ENCODE data around the gene PRX.
"Not testable (repeated sequence)": the region's sequence is repeated elsewhere in the genome, so short reads cannot be mapped to it uniquely, and the experiment has no call there.

Gene PRX

DNA sequence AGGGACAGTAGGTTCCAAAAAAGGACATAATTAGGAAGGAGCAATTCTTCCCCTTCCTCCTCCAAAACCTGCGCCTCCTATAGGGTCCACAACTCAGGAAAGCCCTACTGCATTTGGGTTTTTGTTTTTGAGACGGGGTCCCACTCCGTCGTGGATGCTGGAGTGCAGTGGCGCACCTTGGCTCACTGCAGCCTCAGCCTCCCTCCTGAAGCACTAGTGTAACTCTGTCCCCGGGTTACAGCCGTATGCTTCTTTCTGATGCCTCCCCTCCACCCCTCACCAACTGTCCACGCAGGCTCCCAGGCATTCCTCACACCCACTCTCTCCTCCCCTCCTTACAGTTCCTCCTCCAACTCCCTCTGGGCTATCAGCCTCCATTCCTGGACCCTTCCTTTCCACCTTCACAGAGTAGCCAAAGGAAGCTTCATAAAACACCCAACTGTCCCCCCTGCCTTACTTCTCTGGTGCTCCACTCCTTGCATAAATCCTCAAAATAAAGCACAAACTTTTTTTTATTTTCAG lies 33.1 kb upstream of the PRX start:
- H3K4me3 ChIP-seq (ENCODE audit: low read length), result no peak overlapping the region
- H3K36me3 ChIP-seq (ENCODE audit: insufficient read depth, low read length), result peaks cover 18% of the 10 kb centered on the region
- no peaks in the 10 kb centered on the region for H3K27me3 ChIP-seq (ENCODE audit: control insufficient read depth, insufficient read depth, low read length)
- H3K4me2 ChIP-seq (ENCODE audit: low read length), result no peak overlapping the region
- H3K9ac ChIP-seq (ENCODE audit: low read depth, low read length), result no peak overlapping the region
- peaks cover 18% of the 10 kb centered on the region for H3K4me1 ChIP-seq (ENCODE audit: control insufficient read depth, insufficient read depth, low read length)
- H3K9me3 ChIP-seq (replicated peaks; ENCODE audit: low read length), result no peaks in the 10 kb centered on the region

DNA sequence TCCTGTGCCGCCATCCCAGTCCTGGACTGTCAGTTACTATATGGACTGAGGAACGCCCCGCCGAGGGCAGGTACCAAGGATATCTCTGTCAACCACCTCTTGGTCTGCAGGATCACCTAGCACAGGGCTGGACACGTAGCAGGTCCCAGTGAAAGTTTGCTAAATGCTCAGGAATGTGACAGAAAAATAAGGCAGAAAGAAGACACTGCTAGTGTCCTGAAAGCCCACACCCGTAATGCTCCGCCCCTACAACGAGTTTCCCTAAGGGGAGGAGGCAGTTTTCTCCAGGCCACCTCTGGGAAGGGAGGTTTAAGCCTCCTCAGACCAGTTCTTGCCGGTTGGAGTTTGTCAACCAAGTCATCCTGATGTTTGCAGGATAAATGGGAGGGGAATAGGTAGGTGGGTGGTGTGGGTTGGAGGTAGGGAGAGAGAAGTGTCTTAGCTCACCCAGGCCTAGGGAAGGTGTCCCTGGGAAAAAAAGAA lies 32.6 kb upstream of the PRX start:
- Histone ChIP-seq H3K9ac (ENCODE audit: low read depth, low read length) (no peak overlapping the region), H3K36me3 (ENCODE audit: insufficient read depth, low read length) (peaks cover 23% of the 10 kb centered on the region), H3K4me2 (ENCODE audit: low read length) (no peak overlapping the region), H3K4me1 (ENCODE audit: control insufficient read depth, insufficient read depth, low read length) (peaks cover 18% of the 10 kb centered on the region), H3K4me3 (ENCODE audit: low read length) (no peak overlapping the region), H3K27me3 (ENCODE audit: control insufficient read depth, insufficient read depth, low read length) (no peaks in the 10 kb centered on the region), H3K9me3 (replicated peaks; ENCODE audit: low read length) (no peaks in the 10 kb centered on the region)

DNA sequence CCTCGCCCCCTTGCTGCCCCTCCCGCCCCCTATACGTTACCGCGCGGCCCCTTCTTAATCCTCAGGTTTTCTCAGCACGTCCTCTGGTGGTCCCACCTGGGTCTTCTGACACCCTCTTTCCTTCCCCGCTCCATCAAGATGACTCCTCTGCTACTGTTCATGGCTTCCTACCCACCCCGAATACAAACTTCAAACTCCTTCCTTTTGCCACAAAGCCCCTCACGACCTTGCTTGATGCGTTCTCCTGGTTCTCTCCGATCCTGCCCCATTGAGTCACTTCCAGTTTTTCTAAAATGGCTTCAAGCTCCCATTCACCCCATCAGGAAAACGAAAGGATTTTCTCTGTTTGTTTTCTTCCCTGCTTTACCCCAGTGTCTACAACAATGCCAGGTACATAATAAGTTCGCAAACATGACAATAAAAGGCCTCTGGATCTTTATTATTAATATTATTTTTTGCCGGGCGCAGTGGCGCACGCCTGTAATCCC lies 31.7 kb upstream of the PRX start:
- H3K4me2 ChIP-seq (ENCODE audit: low read length), result peak overlapping the region; percentile 92
- no peaks in the 10 kb centered on the region for H3K9me3 ChIP-seq (replicated peaks; ENCODE audit: low read length)
- H3K27me3 ChIP-seq (ENCODE audit: control insufficient read depth, insufficient read depth, low read length), result no peaks in the 10 kb centered on the region
- H3K36me3 ChIP-seq (ENCODE audit: insufficient read depth, low read length), result peaks cover 32% of the 10 kb centered on the region
- peaks cover 18% of the 10 kb centered on the region for H3K4me1 ChIP-seq (ENCODE audit: control insufficient read depth, insufficient read depth, low read length)
- H3K9ac ChIP-seq (ENCODE audit: low read depth, low read length), result peak overlapping the region; percentile 99
- H3K4me3 ChIP-seq (ENCODE audit: low read length), result peak overlapping the region; percentile 99

DNA sequence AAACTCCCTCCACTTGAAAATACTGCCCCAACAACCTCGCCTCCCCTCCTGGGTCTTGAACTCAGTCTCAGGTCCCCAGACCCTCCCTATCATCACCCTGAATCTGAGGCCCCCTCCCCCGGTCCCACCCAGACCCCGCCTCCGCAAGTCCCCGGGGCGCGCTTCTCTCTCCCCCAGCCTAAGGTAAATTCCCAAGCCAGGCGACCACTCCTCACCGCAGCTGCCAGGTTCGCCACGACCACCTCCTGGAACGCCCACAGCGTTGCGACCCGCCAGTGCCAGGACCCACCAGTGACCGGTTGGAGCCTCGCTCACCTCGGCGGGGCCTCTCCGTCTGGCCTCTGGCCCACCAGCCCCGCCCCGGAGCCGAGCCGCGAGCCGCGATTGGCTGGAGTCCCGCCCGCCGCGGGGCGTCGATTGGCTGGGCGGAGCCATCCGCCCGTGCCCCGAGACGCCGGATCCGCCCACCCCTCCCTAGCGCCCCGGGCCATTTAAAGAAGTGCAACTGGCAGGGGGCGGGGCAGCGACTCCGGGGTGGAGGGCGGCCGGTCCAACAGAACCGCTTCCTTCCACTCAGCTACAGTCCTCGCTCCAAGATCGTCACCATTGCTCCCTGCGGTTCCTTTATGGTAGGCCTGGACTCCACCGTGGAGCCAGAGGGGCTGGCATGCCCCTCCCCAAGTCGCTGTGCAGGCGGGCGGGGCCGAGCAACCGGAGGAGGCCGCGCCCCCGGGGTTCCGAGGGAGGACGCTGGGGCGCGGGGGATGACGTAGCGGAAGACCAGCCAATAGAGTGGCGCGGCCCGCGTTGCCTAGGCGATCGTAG lies 31.0 kb upstream of the PRX start, which contains the start of gene SERTAD3:
TSS of gene SERTAD3 (minus strand) at position 336 of the 825 bp plus-strand sequence. CDS start 2,255 bp downstream, outside the sequence.
- Histone ChIP-seq H3K4me3 (ENCODE audit: low read length) (peak within 1 kb of the TSS; percentile 99), H3K4me2 (ENCODE audit: low read length) (peak within 1 kb of the TSS; percentile 95), H3K4me1 (ENCODE audit: control insufficient read depth, insufficient read depth, low read length) (peaks cover 18% of the 10 kb centered on the region), H3K36me3 (ENCODE audit: insufficient read depth, low read length) (peaks cover 32% of the 10 kb centered on the region), H3K9ac (ENCODE audit: low read depth, low read length) (peak within 1 kb of the TSS; percentile 99), H3K9me3 (replicated peaks; ENCODE audit: low read length) (no peaks in the 10 kb centered on the region), H3K27me3 (ENCODE audit: control insufficient read depth, insufficient read depth, low read length) (no peaks in the 10 kb centered on the region)

DNA sequence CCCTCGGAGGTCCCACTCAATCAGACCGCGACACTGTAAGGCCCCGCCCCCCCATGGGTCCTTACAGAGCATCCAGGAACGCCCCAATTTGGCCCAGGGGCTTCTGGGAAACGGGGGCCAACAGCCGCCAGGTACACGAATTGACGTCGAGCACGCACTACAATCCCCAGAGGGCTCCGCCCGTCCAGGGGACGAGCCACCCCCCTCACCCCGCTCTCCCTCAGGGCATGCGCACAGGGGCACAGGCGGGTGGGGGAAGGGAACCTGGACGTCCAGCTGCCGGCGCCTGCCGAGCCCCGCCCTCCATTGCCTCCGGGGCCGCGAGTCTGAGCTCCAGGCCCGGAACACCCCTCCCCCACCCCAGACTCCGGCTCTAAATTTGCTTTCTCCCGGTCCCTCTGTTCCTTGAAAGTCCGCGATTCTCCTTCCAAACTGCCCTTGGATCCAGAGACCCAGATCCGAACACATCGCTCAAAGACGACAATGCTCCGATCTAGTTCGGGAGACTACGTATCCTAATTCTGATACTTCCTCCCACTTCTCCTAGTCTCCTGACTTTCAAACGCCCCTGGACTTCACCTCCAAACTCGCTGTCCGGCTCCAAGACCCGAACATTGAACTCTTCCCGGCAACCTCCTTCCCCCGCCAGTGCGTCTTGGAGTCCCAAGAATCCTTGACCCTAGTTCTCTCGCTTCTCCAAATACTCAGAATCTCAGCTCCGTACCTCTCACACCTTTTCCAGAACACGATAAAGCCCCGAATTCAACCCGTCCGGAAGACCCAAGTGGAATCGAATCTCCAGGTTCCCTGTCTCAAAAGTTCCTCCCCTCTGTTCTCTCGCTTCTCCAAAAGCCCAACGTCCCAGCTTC lies 30.2 kb upstream of the PRX start:
- Histone ChIP-seq H3K4me1 (ENCODE audit: control insufficient read depth, insufficient read depth, low read length) (peaks cover 18% of the 10 kb centered on the region), H3K36me3 (ENCODE audit: insufficient read depth, low read length) (peaks cover 28% of the 10 kb centered on the region), H3K4me2 (ENCODE audit: low read length) (peak overlapping the region; percentile 95), H3K27me3 (ENCODE audit: control insufficient read depth, insufficient read depth, low read length) (no peaks in the 10 kb centered on the region), H3K4me3 (ENCODE audit: low read length) (peak overlapping the region; percentile 99), H3K9me3 (replicated peaks; ENCODE audit: low read length) (no peaks in the 10 kb centered on the region), H3K9ac (ENCODE audit: low read depth, low read length) (peak overlapping the region; percentile 99)

DNA sequence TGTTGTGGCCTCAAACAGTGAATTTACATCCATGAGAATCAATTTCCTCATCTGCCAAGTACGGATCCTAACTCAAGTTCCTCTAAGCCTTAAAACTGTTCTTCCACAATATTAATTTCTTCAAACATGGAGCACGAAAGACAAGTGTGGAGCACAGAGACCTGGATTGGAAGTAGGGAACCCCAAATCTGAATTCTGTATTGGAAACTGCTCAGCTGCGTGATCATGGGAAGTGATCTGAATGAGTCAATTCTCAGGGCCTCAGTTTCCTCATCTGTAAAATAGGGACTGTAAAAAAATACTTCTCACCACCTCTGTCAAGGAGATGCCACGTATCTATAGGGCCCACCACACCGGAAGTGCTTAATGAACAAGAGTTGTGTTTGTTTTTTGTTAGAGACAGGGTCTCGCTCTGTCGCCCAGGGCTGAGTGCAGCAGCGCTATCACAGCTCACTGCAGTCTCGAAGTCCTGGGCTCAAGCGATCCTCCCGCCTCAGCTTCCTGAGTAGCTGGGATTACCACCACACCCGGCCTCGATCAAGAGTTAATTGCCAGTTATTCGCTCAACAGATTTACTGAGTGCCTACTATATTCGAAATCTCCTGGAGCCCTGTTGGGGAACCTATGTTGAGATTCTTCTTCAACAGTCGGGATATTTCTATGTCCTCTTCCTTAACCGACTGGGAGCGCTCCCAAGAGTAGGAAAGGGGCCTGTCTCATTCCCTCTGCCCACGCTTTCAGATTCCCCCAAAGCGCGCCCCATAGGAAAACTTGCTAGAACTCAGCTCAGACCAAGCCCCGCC lies 29.4 kb upstream of the PRX start:
- Histone ChIP-seq H3K27me3 (ENCODE audit: control insufficient read depth, insufficient read depth, low read length) (no peaks in the 10 kb centered on the region), H3K36me3 (ENCODE audit: insufficient read depth, low read length) (peaks cover 28% of the 10 kb centered on the region), H3K4me3 (ENCODE audit: low read length) (peak overlapping the region; percentile 99), H3K4me2 (ENCODE audit: low read length) (peak overlapping the region; percentile 95), H3K9me3 (replicated peaks; ENCODE audit: low read length) (no peaks in the 10 kb centered on the region), H3K9ac (ENCODE audit: low read depth, low read length) (peak overlapping the region; percentile 99), H3K4me1 (ENCODE audit: control insufficient read depth, insufficient read depth, low read length) (peaks cover 18% of the 10 kb centered on the region)

DNA sequence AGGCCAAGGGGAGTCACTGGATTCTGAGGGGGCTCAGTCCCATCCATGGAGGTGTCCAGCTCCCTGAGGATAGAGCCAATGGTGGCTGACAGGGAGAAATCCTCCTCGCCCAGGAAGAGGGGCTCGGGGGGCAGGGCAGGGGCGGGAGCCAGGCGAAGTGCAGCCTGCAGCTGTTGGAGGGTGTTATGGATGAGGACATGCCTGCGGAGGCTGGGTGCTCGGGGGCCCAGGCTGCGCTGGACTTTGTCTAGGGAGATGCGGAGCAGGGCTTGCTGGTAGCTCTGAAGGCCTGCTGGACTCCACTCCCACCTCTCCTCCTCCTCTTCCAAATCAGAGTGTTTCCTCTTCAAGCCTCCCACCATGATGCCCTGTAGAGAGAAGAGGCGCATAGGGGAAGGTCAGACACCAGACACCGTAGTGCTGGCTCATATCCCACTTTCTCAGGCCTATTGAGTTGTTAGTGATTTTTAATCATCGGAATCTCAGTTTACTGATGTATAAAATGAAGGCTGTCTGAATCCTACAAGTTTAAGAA lies 28.6 kb upstream of the PRX start:
- peak overlapping the region; percentile 99 for H3K9ac ChIP-seq (ENCODE audit: low read depth, low read length)
- peaks cover 28% of the 10 kb centered on the region for H3K36me3 ChIP-seq (ENCODE audit: insufficient read depth, low read length)
- H3K4me2 ChIP-seq (ENCODE audit: low read length), result peak overlapping the region; percentile 95
- H3K4me1 ChIP-seq (ENCODE audit: control insufficient read depth, insufficient read depth, low read length), result peaks cover 18% of the 10 kb centered on the region
- peak overlapping the region; percentile 99 for H3K4me3 ChIP-seq (ENCODE audit: low read length)
- no peaks in the 10 kb centered on the region for H3K27me3 ChIP-seq (ENCODE audit: control insufficient read depth, insufficient read depth, low read length)
- H3K9me3 ChIP-seq (replicated peaks; ENCODE audit: low read length), result no peaks in the 10 kb centered on the region

DNA sequence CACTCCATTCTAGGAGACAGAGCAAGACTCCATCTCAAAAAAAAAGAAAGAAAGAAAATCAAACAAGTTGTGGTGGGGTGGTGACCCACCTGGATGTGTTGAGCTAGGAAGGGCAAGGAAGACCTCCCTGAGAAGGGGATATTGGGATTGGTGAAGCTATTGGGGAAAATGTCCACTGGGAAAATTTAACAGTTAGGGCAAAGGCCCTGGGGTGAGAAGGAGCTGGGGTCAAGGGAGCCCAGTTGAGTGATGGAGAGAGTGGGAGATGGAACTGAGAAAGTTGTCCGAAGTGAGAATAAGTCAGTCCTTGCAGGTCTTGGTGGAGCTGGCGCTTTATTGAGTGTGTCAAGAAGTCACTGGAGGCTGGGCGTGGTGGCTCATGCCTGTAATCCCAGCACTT lies 25.1 kb upstream of the PRX start:
- Histone ChIP-seq H3K9me3 (replicated peaks; ENCODE audit: low read length) (no peaks in the 10 kb centered on the region), H3K9ac (ENCODE audit: low read depth, low read length) (no peak overlapping the region), H3K4me1 (ENCODE audit: control insufficient read depth, insufficient read depth, low read length) (peaks cover 19% of the 10 kb centered on the region), H3K4me2 (ENCODE audit: low read length) (no peak overlapping the region), H3K4me3 (ENCODE audit: low read length) (no peak overlapping the region), H3K27me3 (ENCODE audit: control insufficient read depth, insufficient read depth, low read length) (no peaks in the 10 kb centered on the region), H3K36me3 (ENCODE audit: insufficient read depth, low read length) (peaks cover 28% of the 10 kb centered on the region)

DNA sequence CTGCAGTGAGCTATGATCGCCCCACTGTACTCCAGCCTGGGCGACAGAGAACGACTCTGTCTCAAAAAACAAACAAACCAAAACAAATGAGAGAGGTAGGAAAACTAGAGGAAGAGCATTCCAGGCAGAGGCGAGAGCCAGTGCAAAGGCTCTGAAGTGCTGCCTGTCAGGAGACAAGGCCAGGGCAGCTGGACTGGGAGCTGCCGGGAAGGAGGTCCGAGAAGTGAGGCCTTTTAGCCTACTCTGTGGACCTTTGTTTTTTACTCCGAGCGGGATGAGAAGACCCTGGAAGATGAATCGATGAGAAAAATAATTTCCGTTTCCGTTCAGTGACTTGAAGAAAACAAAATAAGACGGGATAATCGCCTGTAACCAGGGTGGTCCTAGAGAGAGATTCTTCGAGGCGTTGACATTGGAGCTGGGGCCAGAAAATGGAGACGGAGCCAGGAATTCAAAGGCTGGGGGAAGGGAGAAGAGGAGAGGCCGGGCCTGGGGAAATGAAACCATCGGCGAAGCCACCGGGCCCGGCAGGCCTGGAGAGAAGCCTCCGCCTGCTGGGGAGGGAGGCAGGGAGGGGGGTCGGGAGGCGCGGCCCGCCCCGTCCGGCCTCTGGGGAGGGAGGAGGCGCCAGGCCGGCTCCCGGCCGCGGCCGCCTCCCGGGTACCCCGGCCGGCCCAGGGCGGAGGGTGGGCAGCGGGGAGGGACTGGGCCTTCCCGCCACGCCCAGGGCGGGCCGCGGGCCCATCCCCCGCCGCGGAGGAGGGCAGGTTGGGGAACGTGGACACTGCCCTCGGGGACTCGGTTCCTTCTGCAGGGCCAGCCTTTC lies 20.4 kb upstream of the PRX start:
- Histone ChIP-seq H3K4me2 (ENCODE audit: low read length) (peak overlapping the region; percentile 96), H3K4me3 (ENCODE audit: low read length) (peak overlapping the region; percentile 67), H3K9ac (ENCODE audit: low read depth, low read length) (peak overlapping the region; percentile 94), H3K36me3 (ENCODE audit: insufficient read depth, low read length) (no peaks in the 10 kb centered on the region), H3K27me3 (ENCODE audit: control insufficient read depth, insufficient read depth, low read length) (no peaks in the 10 kb centered on the region), H3K9me3 (replicated peaks; ENCODE audit: low read length) (no peaks in the 10 kb centered on the region), H3K4me1 (ENCODE audit: control insufficient read depth, insufficient read depth, low read length) (peaks cover 19% of the 10 kb centered on the region)

DNA sequence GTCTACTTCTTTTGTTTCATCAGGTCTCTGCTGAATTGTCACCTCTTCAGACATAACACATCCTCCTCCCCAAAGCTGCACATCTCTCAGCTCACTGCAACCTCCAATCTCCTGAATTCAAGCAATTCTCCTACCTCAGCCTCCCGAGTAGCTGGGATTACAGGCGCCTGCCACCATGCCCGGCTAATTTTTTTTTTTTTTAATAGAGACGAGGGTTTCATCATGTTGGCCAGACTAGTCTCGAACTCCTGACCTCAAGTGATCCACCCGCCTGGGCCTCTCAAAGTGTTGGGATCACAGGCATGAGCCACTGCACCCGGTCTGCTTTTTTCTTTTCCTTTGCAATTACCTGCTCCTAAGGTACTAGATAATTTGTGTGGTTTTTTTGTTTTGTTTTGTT lies 19.6 kb upstream of the PRX start:
- H3K9me3 ChIP-seq (replicated peaks; ENCODE audit: low read length); H3K27me3 ChIP-seq (ENCODE audit: control insufficient read depth, insufficient read depth, low read length); H3K36me3 ChIP-seq (ENCODE audit: insufficient read depth, low read length): not testable (repeated sequence)
- H3K4me3 ChIP-seq (ENCODE audit: low read length), result peak overlapping the region; percentile 67
- peaks cover 19% of the 10 kb centered on the region for H3K4me1 ChIP-seq (ENCODE audit: control insufficient read depth, insufficient read depth, low read length)
- H3K9ac ChIP-seq (ENCODE audit: low read depth, low read length), result peak overlapping the region; percentile 94
- H3K4me2 ChIP-seq (ENCODE audit: low read length), result peak overlapping the region; percentile 96
